GM18519 (cell line): Measurements from ENCODE around the gene PRDX2.
"Not testable (repeated sequence)": the region's sequence is repeated elsewhere in the genome, so short reads cannot be mapped to it uniquely, and the experiment has no call there.

ENCODE experiments used
- ATAC-seq: cut with Tn5 transposase; IDR thresholded peaks from one replicate; pipeline ENCODE4 v1.9.1; 2021; ENCODE audit warnings: mild to moderate bottlenecking, moderate library complexity; ENCODE audit not compliant: unreplicated experiment, low FRiP score

The PRDX2 gene

DNA sequence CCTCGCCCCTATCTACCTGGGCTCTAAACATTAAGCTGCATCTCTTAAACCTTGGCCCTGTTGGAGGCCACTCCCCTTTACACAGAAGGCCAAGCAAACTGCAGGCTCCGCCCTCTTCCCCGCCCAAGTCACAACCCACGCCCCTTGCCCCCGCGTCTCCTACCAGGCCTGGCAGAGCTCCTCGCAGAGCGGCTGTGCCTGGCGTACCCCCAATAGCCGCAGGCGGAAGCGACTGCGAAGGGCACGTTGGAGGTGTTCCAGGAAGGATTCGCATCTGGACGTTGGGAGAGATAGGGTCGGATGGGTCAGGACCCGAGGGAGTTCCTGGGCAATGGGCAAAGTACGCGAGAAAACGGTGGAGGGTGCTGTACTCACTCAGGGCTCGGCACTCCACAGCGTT, 26.9 kb upstream of the PRDX2 start:
- ATAC-seq, result no peak

DNA sequence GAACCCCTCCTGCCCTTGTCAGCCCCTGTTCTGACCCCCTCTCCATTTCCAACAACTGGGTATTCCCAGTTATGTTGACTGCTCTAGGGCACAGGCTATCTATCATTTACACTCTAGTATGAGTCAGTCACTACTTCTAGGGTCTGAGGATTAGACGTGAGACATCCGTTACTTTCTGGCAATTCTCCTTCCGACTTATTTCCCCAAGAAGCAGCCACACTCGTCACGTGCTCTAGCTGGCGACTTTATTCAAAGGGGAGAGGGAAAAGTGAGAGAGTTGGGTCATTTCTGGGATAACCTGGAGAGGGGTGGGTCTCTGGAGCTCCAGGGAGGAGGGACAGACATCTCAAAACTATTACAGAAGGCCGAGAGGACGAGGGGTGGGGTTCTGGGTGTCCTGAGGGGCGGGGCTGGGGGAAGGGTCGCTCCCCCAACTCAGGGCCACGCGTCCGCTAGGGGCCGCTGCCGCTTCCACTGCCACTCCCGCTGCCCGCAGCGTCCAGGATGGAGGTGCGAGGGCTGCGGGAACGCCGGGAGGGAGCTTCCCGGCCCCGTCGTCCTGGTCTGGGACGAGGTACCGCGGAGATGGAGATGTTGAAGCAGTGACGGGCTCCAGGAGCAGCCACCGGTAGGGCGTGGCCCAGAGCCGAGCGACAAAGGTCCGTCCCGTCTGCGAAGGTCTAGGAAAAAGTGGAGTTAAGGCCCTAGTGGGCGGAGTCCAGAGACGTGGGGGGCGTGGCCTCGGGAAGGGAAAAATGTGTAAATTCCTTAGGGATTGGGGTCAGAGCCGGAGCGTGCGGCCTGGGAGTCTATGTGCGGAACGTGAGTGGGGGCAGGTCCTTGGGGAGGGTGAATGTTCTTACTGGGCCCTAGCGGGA, 23.9 kb upstream of the PRDX2 start:
- no peak for ATAC-seq

DNA sequence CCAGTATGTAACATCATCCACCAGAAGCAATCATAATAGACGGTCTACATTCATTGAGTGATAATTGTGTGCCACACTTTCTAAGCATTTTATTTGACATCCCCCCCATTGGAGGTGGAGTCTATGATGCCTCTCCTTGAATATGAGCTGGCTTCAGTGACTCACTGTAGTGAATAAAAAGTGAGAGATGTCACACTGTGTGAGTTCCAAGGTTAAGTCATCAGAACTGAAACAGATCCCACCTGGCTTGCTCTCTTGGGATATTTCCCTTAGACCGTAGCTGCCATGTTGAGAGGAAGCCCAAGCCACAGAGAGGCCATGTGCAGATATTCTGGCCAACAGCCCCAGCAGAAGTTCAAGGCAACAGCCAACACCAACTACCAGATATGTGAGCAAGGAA, 20.2 kb upstream of the PRDX2 start:
- ATAC-seq, result no peak

DNA sequence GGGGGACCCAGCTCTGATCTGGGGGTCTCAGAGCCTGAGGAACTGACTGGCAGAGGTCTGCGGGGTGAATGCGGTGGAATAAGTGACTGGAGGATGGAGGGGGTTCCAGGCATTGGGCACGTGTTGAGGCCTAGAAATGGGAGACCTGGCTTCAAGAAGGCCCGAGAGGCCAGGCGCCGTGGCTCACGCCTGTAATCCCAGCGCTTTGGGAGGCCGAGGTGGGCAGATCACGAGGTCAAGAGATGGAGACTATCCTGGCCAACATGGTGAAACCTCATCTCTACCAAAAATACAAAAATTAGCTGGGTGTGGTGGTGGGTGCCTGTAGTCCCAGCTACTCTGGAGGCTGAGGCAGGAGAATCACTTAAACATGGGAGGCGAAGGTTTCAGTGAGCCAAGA, 16.2 kb upstream of the PRDX2 start:
- not testable (repeated sequence) for ATAC-seq

DNA sequence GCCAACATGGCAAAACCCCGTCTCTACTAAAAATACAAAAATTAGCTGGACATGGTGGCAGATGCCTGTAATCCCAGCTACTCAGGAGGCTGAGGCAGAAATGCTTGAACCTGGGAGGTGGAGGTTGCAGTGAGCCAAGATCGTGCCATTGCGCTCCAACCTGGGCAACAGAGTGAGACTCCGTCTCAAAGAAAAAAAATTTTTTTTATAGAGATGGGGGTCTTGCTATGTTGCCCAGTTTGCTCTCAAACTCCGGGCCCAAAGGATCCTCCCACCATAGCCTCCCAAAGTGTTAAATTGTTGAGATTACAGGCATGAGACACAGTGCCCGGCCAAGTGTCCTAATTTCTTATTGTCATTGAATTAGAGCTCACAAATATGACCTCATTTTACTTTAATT, 15.6 kb upstream of the PRDX2 start:
- not testable (repeated sequence) for ATAC-seq

DNA sequence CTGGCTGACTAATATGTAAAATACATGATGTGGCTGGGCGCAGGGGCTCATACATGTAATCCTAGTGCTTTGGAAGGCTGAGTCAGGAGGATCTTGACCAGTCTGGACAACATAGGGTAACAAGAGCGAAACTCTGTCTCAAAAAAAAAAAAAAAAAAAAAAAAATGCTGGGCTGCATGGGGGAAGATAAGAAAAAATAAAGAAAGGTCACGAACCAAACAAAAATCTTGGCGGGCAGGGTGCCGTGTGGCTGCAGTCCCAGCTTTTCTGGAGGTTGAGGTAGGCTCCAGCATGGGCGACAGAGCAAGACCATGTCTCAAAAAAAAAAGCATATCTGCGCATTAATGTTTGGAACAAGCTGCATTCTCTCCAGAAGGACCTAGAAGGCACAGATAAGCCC, 13.5 kb upstream of the PRDX2 start:
- ATAC-seq, result no peak

DNA sequence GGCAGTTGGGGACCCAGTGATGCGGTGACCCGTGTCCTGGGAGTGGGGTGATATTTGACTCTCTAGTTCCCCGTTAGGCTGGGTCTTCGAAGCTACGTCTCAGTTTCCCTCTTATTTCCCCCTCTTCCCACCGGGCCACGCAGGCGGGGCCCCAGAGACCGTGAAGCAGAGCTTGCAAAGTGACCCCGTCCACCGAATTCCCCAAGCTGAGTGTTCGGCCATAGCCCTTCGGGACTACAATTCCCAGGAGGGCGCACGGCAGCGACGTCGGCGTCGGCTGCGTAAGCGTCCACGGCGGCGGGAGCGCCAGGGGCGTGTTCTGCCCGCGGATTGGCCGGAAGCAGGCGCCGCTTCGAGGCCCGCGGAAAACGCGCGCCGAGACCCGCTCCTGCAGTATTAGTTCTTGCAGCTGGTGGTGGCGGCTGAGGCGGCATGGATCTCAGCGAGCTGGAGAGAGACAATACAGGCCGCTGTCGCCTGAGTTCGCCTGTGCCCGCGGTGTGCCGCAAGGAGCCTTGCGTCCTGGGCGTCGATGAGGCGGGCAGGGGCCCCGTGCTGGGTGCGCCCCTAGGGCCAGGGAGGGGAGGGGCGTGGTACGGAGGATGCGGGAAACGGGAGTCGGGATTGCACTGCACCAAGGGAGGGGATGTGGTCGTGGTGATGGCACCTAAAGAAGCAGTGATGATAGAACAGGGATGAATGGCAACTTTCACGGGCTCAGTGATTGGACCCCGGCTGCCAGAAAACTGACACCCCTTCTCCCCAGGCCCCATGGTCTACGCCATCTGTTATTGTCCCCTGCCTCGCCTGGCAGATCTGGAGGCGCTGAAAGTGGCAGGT, 4.9 kb upstream of the PRDX2 start, which contains the start of gene RNASEH2A:
RNASEH2A (plus strand) TSS at position 343 of the 840 bp plus-strand sequence; CDS start at position 433, 90 bp downstream.
- ATAC-seq, result peak; percentile 64

DNA sequence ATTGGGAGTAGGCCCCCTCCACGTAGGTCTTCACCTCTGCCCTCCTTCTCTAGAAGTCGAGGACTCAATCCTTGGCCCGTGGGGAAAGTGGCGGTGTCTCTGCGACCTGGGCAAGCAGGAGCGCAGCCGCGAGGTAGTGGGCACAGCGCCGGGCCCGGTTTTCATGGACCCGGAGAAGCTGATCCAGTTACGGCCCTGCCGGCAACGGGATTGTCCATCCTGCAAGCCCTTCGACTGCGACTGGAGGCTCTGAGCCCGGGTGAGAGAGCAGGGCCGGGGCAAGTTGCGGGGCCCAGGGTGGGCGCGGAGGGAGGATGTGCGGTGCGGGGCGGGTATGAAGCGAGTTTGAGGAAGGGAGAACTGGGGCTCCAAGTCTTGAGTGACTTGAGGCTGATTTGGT, 2.5 kb upstream of the PRDX2 start:
- ATAC-seq, result no peak

DNA sequence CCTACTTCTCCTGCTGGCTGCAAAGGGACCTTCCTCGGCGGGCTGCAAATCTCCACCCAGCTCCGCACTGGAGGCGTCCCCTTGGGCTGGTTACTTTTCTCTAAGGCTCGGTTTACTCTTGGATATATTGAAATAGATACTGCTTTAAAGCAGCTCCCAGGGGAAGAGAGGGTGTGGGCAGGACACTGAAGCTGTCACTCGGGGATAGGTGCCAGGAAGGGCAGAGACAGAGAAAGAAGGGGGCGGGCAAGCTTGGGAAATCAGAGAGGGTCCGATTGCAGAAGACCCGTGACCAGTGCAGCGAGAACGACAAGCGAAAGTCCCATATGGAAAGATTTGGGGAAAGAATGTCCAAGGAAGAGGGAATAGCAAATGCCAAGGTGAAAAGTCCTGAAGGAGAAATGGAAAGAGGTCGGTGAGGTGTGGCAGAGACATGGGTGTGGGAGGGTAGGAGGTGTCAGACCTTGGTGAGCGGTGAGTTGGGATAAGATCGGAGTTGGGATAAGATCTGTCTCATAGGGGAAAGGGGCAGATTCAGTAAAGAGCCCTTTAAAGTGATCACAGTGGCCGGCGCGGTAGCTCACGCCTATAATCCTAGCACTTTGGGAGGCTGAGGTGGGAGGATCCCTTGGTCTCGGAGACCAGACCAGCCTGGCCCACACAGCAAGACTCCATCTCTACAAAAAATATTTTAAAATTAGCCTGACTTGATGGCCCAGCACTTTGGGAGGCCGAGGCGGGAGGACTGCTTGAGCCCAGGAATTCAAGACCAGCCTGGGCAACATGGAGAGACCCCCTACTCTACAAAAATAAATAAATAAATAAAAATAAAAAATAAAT, 887 bp upstream of the PRDX2 start:
- no peak for ATAC-seq

DNA sequence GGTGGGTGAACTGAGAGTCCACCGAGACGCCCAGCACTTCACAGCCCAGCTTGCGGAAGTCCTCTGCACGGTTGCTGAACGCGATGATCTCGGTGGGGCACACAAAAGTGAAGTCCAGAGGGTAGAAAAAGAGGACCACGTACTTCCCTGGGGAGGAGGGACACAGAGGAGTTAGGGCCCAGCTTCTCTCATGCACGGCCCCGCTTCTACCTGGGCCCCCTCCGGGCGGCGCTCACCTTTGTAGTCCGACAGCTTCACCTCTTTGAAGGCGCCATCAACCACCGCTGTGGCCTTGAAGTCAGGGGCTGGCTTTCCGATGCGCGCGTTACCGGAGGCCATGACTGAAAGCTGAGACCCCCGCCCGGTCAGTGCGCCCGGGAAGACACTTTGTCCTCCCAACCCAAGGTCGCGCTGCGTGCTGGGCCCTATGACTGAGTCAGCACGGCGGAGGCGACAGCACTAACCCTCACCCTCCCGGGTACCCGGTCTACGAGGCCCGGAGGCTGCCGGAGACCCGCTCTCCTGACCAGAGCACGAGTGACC, 606 bp downstream of the PRDX2 start:
- no peak for ATAC-seq

DNA sequence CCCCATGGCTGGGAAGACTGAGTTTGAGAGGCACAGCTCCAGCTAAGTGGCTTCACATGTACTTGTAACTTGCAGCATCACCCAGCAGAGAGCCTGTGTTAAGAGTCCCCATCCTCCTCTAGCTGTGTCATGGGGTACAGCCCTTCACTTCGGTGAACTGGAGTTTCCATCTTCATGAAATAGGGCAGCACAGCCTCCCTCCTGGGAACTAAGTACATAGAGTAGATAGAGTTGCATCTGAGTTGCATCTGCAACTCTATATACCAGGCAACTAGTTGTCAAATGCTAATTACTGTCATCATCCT, 1.2 kb downstream of the PRDX2 start:
- ATAC-seq, result no peak

DNA sequence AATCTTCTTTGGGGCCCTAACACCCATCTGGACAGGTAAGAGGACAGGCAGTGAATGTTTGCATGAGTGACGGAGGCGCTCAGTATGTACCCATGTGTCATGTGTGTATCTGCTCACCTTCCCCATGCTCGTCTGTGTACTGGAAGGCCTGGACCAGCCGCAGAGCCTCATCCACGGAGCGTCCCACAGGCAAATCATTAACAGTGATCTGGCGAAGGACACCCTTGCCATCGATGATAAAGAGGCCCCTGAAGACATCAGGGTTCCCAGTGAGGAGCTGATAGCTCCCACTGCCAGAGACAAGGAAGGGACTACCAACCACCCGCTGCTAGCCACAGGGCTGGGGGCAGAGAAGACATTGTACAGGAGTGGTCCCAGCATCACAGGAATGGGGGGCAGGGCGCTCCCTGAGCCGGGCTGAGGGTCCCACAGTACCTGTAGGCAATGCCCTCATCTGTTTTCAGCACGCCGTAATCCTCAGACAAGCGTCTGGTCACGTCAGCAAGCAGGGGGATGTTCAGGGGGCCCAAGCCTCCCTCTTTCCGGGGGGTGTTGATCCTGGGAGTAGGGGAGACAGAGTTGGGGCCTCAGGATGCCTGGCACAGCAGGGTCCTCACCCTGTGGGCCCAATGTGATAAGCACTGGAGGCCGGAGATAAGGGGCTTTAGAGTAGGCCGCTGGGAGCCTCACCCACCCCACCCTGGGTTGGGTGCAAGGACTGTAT, 1.7 kb downstream of the PRDX2 start:
- no peak for ATAC-seq

DNA sequence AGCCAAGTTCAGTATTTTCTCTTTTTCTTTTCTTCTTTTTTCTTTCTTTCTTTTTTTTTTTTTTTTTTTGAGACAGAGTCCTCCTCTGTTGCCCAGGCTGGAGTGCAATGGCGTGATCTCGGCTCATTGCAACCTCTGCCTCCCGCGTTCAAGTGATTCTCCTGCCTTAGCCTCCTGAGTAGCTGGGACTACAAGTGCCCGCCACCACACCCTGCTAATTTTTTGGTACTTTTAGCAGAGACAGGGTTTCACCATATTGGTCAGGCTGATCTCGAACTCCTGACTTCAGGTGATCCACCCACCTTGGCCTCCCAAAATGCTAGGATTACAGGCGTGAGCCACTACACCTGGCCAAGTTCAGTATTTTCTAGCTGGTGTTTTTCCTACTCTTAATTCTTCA, 4.0 kb downstream of the PRDX2 start:
- not testable (repeated sequence) for ATAC-seq

DNA sequence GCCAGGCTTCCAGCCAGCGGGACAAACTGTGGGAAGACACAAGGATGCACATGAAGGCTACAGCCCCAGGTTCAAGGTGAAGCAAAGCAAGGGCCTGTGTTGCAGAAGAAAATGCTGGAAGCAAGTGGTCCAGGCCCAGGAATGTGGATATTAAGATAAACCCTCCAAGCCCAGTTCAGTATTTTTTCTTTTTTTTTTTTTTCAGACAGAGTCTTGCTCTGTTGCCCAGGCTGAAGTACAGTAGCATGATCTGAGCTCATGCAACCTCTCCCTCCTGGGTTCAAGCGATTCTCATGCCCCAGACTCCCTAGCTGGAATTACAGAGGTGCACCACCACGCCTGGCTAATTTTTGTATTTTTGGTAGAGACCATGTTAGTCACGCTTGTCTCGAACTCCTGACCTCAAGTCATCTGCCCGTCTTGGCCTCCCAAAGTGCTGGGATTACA, 4.4 kb downstream of the PRDX2 start:
- ATAC-seq, result no peak

DNA sequence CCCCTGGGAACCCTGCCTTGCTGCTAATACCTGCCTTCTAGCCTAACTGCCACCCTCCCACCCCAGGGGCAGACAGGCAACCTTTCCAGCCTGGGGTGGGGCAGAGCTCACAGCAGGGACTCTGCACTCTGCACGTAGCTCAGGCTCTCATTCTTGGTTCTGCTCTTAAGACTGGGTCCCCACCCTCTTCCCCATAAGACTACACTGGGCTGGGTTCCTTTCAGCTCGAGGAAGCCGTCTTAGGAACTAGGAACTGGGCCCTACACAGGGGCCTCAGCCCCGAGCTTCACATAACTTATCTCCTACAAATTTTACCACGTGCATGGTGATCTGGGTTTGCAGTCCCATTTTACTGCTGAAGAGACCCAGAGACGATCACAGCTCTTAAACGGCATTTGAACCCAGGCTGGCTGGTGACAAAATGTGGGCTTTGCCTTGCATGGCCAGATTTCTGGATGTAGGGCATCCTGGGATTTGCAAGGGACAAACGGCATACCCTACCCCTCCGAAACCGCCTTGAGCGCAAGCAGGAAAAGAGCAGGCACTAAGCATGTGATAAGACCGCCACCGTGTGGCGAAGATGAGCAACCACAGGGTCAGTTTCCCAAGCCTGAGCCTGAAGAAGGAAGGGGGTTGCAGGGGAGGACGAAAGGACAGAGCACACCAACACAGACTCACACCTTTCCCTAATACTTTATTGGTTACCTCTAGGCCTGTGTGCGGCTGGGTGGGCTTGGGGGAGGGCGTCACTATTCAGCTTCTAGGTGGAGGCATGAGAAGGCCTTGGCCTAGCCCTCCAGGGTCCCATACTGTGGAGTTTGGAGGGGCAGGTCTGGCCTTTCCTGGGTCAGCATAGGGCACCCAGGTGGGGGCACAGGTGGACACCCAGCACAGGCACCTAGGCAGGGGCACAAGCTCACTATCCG, 5.2 kb downstream of the PRDX2 start:
- no peak for ATAC-seq

DNA sequence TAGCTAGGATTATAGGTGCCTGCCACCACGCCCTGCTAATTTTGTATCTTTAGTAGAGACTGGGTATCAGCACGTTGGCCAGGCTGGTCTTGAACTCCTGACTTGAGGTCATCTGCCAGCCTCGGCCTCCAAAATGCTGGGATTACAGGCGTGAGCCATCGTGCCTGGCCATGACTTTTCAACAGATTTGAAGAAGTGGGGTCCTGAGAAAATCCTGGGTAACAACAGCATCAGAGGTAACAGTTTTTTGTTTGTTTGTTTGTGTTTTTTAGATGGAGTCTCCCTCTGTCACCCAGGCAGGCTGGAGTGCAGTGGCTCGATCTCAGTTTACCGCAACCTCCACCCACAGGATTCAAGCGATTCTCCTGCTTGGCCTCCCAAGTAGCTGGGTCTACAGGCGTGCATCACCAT, 6.6 kb downstream of the PRDX2 start:
- no peak for ATAC-seq

DNA sequence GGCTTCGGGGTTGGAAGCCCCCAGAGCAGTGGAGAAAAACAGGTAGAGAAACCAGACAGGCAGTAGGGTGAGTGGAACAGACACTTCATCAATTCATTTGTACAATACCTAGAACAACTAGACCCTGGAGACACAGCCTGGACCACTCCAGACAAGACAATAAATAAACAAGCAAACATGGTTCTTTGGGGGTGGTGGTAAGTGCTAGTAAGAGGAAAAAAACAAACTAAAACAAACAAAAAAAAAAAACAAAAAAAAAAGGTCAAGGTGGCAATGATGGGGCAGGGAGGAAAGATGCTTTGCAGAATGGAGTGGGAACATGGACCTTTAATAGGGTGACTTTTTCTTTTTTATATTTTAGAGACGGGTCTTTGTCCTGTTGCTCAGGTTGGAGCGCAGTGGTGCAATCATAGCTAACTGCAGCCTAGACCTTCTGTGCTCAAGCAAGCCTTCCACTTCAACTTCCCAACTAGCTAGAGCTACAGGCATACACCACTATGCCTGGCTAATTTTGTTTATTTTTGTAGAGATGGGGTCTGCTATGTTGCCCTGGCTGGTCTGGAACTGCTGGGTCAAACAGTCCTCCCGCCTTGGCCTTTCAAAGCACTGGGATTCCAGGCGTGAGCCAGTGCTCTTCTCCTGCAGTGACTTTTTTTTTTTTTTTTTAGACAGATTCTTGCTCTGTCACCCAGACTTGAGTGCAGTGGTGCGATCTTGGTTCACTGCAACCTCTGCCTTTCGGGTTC, 7.2 kb downstream of the PRDX2 start:
- ATAC-seq, result no peak
